Stimulated activated CD8-positive, alpha-beta memory T cell treated with anti-CD3 and anti-CD28 coated beads, Interleukin-12 subunit alpha, Interleukin-12 subunit beta, amount 100 ng/mL, for 4 hours (primary cell): ENCODE results near the gene CA9.
A peak's percentile ranks its signal among the peaks of the same experiment; 100 is the strongest.

Experiments used
- DNase-seq: peaks from one replicate; pipeline ENCODE4 v3.0.0-alpha.2; 2020; ENCODE audit warnings: low read depth

Gene CA9

GRCh38 chr9:35675732-35676392 is 2.1 kb downstream of the CA9 start:
- no peak for DNase-seq

DNA sequence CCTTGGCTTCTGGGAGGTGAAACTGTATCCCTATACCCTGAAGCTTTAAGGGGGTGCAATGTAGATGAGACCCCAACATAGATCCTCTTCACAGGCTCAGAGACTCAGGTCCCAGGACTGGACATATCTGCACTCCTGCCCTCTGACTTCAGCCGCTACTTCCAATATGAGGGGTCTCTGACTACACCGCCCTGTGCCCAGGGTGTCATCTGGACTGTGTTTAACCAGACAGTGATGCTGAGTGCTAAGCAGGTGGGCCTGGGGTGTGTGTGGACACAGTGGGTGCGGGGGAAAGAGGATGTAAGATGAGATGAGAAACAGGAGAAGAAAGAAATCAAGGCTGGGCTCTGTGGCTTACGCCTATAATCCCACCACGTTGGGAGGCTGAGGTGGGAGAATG is 5.4 kb downstream of the CA9 start:
- no peak for DNase-seq

- no peak for DNase-seq
Measured at GRCh38 chr9:35679766-35680330, 6.1 kb downstream of the CA9 start.

- DNase-seq, result no peak
Measured at GRCh38 chr9:35680331-35681105, 6.8 kb downstream of the CA9 start.

DNA sequence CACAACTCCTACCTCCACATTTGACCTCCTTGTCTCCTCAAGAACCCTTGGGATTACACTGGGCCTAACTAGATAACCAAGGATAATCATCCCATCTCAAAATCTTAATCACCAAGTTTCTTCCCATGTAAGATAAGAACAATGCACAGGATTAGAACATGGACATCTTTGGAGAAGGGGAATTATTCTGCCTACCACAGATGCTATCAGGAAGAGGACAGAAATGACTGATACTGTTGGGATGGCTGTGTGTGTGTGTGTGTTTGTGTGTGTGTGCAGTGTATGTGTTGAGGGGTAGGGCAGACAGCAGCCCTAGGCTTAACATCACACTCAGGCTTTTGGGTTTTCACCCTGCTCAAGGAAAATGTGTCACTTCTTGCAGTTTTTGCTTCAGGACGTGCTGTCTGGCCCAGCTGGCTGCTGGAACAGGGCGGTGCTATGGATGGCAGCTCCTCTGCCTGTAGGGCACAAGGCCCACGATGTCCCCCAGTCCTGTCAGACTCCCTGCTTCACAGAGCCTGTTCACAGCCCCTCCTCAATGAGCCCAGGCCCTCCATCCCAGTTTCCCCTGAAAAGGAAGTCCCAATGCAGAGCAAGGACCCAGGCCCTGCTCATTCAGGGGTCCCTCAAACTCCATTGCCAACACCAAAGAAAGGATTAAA is 7.7 kb downstream of the CA9 start:
- no peak for DNase-seq

DNA sequence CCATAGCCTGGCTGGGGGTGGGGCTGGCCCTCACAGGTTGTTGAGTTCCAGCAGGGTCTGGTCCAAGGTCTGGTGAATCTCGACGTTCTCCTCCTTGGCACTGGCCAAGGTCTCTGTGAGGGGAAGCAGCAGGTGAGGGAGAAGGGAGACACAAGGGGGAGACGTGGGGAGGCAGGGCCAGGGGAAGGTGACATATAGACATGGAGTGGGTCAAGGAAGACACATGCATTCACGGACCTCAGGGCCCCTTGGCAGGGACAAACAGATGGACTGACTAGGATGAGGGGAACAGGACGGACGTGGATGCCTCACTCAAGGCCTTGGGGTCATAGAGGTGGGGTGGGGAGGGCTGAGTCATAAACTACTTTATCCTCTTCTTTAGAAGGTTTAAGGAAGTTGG is 8.3 kb downstream of the CA9 start:
- DNase-seq, result no peak

DNA sequence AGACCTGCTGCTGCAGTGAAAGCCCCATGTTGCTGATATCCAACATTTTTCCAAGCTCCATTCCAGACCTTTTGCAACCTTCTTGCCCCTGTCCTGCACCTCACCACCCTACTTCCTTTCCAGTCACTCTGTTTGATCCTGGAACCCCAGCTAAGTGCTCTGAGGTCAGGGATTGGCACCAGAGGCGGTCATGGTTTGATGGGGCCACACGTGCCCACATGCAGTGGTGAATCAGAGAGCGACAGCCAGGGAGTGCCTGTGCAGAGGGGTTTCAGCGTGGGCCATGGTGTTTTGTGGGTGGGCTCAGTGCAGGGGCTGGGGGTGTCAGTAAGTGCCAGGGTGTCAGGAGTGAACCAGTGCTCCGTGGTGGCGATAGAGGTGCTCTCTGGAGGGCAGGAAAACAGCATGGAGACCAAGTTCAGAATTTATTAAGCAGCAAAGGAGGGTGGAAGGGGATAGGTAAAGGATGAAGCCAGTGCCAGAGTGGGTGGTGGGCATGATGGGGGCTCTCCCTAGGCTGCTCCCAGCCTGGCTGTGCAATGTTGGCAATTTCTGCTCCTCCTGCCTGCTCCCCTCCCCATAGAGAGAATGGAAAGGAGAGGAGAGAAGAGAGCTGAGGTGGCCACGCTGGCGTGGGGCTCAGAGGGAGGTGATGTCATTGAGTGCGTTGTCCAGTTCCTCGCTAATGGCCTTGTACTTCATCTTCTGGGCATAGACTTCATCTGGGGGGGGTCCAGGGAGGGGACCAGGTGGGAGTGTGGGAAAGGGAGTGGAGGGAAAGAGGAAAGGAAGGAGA is 9.0 kb downstream of the CA9 start:
- DNase-seq, result no peak

DNA sequence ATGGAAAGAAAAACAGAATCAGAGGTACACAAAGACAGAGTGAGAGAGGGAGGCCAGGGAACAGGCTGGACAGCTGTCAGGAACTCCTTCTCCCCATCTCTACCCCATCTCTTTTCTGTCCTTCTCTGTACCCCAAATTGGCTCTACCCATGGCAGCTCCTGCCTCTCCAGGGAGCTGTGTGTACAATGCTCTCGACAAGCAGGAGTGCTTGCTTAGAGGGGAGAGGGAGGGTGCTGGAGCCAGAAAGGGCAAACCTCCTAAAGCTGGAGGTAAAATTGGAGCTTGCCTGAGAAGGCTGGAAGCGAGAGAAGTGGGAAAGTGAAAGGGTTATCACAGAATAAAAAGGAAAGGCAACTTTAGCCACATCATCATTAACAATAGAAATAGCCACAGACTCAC is 9.6 kb downstream of the CA9 start:
- no peak for DNase-seq

DNA sequence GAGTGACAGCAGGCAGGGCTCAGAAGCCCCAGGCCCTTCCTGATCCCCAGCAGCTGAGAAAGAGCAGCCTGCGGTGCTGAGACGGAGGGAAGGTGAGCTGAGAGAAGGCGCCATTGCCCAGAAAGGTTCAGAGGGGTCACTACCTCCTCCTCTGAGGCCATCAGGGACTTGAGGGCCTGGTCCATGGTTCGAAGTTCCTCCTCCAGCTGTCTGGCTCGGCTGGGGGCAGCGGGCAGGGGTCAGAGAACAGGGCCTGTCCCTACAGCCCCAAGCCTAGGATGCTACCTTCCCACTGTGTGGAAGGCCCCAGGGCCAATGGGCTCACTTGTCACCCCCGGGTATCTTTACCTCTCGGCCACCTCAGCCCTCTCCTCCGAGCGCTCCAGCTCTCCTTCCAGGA is 11.2 kb downstream of the CA9 start:
- DNase-seq, result no peak

- DNase-seq, result no peak
Measured at GRCh38 chr9:35685506-35685905, 11.8 kb downstream of the CA9 start.

DNA sequence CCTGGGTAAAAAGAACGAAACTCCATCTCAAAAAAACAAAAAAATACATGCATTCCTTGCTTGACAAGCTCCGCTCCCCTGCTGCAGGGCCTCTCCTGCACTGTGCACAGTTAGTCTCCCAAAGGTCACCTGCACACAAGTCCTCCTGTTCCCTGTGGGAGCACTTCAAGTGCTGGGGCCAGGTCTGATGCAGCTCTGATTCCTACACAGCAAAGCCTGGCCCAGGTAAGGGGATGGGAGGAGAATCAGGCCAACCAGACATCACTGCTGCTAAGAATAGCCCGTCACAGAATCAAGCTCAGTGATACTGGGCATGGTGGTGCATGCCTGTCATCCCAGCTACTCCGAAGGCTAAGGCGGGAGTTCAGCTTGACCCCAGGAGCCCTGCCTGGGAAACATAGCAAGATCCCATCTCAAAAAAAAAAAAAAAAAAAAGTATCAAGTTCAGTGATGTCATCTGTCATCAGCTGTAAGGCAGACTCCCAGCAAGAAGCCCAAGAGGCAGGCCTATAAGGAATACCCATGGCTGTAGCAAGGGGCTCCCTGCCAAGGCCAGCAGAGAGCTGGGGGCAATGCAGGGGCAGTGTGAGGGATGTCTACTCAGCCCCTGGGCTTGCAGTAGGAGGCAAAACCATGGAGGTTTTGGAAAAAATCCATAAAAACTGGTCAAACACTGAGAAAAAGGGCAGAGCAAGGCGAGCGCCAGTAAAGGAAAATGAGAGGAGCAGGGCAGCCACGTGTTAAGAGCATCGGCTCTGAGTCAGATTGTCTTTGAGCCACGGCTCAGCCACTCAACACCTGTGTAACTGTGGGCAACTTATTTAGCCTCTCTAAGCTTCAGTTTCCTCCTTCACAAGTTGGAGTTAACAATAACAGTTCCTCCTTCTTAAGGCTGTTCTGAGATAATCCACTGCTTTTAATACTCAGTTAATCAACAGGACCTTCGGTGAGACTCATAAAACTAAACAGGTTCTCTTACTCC is 12.8 kb downstream of the CA9 start:
- no peak for DNase-seq

- DNase-seq, result no peak
Measured at GRCh38 chr9:35687306-35687705, 13.6 kb downstream of the CA9 start.

GRCh38 chr9:35687972-35688557 is 14.3 kb downstream of the CA9 start:
- no peak for DNase-seq

GRCh38 chr9:35688558-35689541 is 15.1 kb downstream of the CA9 start:
- DNase-seq, result no peak

- no peak for DNase-seq
Measured at GRCh38 chr9:35689542-35690293, 16.0 kb downstream of the CA9 start, which contains the start of gene TPM2. Gene TPM2 (minus strand): TSS chr9:35689925. CDS start chr9:35689817, 108 bp downstream.

- DNase-seq, result no peak
Measured at GRCh38 chr9:35690294-35690613, 16.5 kb downstream of the CA9 start.

DNA sequence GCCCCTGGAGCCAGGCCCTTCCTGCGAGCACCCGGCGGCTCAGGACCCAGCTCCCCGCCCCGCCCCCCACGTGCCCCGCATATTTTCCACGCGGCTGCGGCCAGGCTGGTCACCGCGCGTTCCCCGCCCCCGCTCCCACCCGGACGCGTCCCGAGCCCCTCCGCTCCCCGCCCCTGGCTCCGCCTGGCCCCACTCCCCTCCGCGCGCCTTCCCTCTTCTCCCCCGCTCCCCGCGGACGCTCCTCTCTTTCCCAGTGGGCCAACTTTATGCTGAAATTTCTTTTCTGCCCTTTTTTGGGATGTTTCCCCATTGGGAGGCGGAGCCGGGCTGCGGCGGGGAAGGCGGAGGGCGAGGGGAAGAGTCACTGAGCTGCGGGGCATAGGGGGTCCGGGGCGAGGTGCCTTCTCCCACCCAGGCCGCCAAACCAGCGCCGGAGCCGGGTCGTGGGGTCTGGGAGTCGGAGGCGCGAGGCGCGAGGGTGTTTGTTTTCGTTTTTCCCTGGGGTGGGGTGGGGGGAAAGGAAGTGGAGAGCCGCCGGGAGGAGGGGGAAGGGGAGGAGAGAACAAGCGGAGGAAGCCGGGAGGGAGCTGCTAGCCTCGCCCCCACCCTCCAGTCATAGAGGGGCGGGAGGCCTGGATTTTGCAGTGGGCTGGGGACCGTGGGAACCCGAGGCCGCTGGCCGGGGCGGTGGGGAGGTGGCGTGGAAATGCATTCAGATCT is 17.0 kb downstream of the CA9 start:
- peak; percentile 19 for DNase-seq

- no peak for DNase-seq
Measured at GRCh38 chr9:35691334-35691650, 17.6 kb downstream of the CA9 start.
